Mucosa of stomach (tissue), 1 donor: Measurements from ENCODE around the gene SETD6.

ENCODE experiments used
- H3K27me3 ChIP-seq: one replicate; pipeline ENCODE4 v1.7.0; 2013; ENCODE audit warnings: mild to moderate bottlenecking, low read length; ENCODE audit not compliant: control insufficient read depth, insufficient read depth
- H3K36me3 ChIP-seq: one replicate; pipeline ENCODE4 v1.7.0; 2013; ENCODE audit warnings: low read length; ENCODE audit not compliant: control insufficient read depth, insufficient read depth
- H3K4me1 ChIP-seq: one replicate; pipeline ENCODE4 v1.7.0; 2013; ENCODE audit warnings: mild to moderate bottlenecking, low read length; ENCODE audit not compliant: control insufficient read depth, insufficient read depth
- H3K4me3 ChIP-seq: one replicate; pipeline ENCODE4 v1.7.0; 2013; ENCODE audit warnings: low read length
- H3K9ac ChIP-seq: one replicate; pipeline ENCODE4 v1.7.0; 2013; ENCODE audit warnings: mild to moderate bottlenecking, low read length, moderate library complexity
- H3K9me3 ChIP-seq: one replicate; pipeline ENCODE4 v1.7.0; 2013; ENCODE audit warnings: mild to moderate bottlenecking, low read length, moderate library complexity; ENCODE audit not compliant: control insufficient read depth
- donor health status: Pancreatic carcinoma.

The SETD6 gene

DNA sequence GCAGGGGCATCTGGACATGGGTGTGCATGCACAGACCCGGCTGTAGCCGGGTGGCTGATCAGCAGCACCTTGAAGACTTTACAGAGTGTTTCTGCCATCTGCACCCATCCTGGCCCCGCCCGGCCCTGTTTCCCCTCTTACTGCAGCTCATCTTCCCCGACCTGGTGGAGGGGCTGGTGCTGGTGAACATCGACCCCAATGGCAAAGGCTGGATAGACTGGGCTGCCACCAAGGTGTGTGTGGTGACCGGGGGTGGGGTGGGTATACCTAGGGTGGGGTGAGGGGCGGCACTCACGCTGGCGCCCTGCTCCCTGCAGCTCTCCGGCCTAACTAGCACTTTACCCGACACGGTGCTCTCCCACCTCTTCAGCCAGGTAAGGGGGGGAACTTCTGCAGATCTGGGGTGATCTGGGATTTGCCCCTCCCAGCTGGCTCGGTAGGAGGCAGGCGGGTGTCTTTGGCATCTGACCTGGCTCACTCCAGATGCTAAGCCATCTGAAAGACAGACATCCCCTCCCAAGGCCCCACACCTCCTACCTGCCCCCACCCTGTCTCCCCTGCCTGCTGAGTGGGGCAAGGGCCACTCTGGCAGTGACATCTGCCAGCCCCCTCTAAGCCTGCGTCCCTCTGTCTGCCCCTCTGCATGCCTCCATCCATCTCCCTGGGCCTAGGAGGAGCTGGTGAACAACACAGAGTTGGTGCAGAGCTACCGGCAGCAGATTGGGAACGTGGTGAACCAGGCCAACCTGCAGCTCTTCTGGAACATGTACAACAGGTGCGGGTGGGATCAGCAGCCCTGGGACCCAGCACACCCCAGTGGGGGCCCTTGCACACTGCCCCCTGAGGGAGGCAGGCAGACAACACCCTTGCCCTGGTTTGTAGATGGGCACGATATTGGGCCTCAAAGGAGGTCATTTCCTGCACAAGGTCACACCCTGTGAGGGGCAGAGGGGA lies 8.8 kb upstream of the SETD6 start:
- H3K9ac ChIP-seq = no peak overlapping the region
- peaks cover 7% of the 10 kb centered on the region for H3K4me1 ChIP-seq
- no peaks in the 10 kb centered on the region for H3K36me3 ChIP-seq
- H3K27me3 ChIP-seq = peaks cover 18% of the 10 kb centered on the region
- no peak overlapping the region for H3K4me3 ChIP-seq
- no peaks in the 10 kb centered on the region for H3K9me3 ChIP-seq

GRCh38 chr16:58507195-58507962 lies 7.9 kb upstream of the SETD6 start:
- Histone ChIP-seq H3K36me3 (no peaks in the 10 kb centered on the region), H3K9ac (no peak overlapping the region)

GRCh38 chr16:58507963-58508670 lies 7.2 kb upstream of the SETD6 start:
- H3K27me3 ChIP-seq = peaks cover 4% of the 10 kb centered on the region

More at GRCh38 chr16:58507195-58507962, 7.9 kb upstream of the SETD6 start:
- no peaks in the 10 kb centered on the region for H3K4me1 ChIP-seq
- H3K27me3 ChIP-seq = peaks cover 9% of the 10 kb centered on the region
- H3K9me3 ChIP-seq = no peaks in the 10 kb centered on the region
- H3K4me3 ChIP-seq = no peak overlapping the region

GRCh38 chr16:58508671-58509251 lies 6.6 kb upstream of the SETD6 start:
- no peaks in the 10 kb centered on the region for H3K4me1 ChIP-seq
- no peaks in the 10 kb centered on the region for H3K27me3 ChIP-seq
- no peaks in the 10 kb centered on the region for H3K36me3 ChIP-seq
- H3K4me3 ChIP-seq = no peak overlapping the region
- H3K9ac ChIP-seq = no peak overlapping the region
- no peaks in the 10 kb centered on the region for H3K9me3 ChIP-seq

More at GRCh38 chr16:58507963-58508670, 7.2 kb upstream of the SETD6 start:
- Histone ChIP-seq H3K4me3 (no peak overlapping the region), H3K9ac (no peak overlapping the region), H3K36me3 (no peaks in the 10 kb centered on the region), H3K4me1 (no peaks in the 10 kb centered on the region), H3K9me3 (no peaks in the 10 kb centered on the region)

GRCh38 chr16:58509256-58510096 lies 5.8 kb upstream of the SETD6 start:
- no peaks in the 10 kb centered on the region for H3K36me3 ChIP-seq
- no peak overlapping the region for H3K9ac ChIP-seq
- H3K4me3 ChIP-seq = no peak overlapping the region
- peaks cover 2% of the 10 kb centered on the region for H3K4me1 ChIP-seq
- H3K27me3 ChIP-seq = no peaks in the 10 kb centered on the region
- H3K9me3 ChIP-seq = no peaks in the 10 kb centered on the region

GRCh38 chr16:58510097-58510775 lies 5.1 kb upstream of the SETD6 start:
- H3K36me3 ChIP-seq = no peaks in the 10 kb centered on the region
- no peak overlapping the region for H3K9ac ChIP-seq
- peaks cover 9% of the 10 kb centered on the region for H3K4me1 ChIP-seq
- H3K27me3 ChIP-seq = no peaks in the 10 kb centered on the region
- H3K4me3 ChIP-seq = no peak overlapping the region
- H3K9me3 ChIP-seq = no peaks in the 10 kb centered on the region

GRCh38 chr16:58510776-58511628 lies 4.3 kb upstream of the SETD6 start:
- Histone ChIP-seq H3K27me3 (no peaks in the 10 kb centered on the region), H3K9ac (no peak overlapping the region), H3K9me3 (no peaks in the 10 kb centered on the region), H3K4me1 (peaks cover 10% of the 10 kb centered on the region), H3K36me3 (no peaks in the 10 kb centered on the region), H3K4me3 (no peak overlapping the region)

DNA sequence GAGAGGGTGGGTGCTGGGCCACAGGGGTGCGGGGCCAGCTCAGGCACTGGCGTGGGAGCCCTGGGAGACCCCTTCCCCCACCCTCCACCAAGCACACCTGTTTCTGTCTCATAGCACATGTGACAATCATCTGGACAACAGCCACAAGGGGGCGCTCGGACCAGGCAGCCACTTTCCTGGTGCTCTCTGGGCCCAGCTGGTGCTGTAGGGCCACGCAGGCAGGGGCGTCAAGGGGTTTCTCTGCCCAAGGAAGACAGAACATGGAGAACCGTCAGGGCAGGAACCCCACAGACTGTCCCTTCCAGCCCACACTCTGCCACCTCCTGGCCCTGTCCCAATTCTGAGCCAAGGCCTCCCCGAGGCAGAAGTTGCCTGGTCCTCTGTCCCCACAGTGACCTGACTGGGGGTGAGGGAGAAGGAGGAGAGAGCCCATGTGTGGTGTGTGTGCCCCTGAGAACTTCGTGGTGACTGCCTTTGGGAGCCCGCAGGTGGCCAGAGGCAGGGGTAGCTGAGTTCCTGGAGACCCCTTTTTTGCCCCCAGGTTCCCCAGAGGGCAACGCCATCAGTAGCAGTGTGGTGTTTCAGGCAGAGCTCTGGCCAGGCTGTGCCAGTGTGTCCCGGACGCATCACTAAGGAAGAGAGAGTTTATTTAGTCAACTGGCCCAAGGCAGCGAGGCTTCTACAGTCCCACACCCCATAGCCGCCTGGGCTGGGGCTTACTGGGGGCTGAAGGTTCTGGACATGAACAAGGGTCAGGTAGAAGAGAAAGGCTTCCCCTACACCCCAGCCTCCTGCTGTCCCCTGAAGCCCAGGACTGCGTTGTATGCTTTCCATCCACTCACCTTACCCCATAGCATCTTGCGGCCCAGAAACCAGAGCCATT lies 3.1 kb upstream of the SETD6 start:
- Histone ChIP-seq H3K4me1 (peaks cover 19% of the 10 kb centered on the region), H3K9me3 (no peaks in the 10 kb centered on the region), H3K4me3 (no peak overlapping the region), H3K9ac (no peak overlapping the region), H3K27me3 (no peaks in the 10 kb centered on the region), H3K36me3 (no peaks in the 10 kb centered on the region)

GRCh38 chr16:58513874-58514273 lies 1.4 kb upstream of the SETD6 start:
- Histone ChIP-seq H3K9me3 (no peaks in the 10 kb centered on the region), H3K9ac (no peak overlapping the region), H3K4me3 (no peak overlapping the region), H3K27me3 (no peaks in the 10 kb centered on the region), H3K4me1 (peaks cover 19% of the 10 kb centered on the region), H3K36me3 (peaks cover 11% of the 10 kb centered on the region)
